ENCODE data around the gene TMEM272. TPM values are rescaled to one million over a fixed set of nuclear protein-coding genes. Genes with fewer than 3 reads are reported as not detected.

TMEM272 gene
- total and polyA plus RNA-seq, 2 donors (not counting 1 experiment from before 2014, with no cell fraction given) = not detected

- H3K9me3 Mint-ChIP-seq (ENCODE audit: insufficient read depth) = no peaks in the 10 kb centered on the region
- no peak overlapping the region for H3K27ac Mint-ChIP-seq
- no peak overlapping the region for H3K4me3 Mint-ChIP-seq
- intact Hi-C loops (cut with micrococcal nuclease) = loop anchor here (2.0 kb wide), 1 partner anchor 510 kb away; no protein-coding TSS in a partner anchor
- no peaks in the 10 kb centered on the region for H3K27me3 Mint-ChIP-seq
- Histone ChIP-seq H3K4me2 (replicated peaks; ENCODE audit: low read depth, low read length, poor library complexity, severe bottlenecking) (no peak overlapping the region), H2AFZ (ENCODE audit: insufficient read depth, low read depth, low read length, poor library complexity, severe bottlenecking) (no peak overlapping the region), H3K4me3 (ENCODE audit: control extremely low read depth in 1 of 5, extremely low read depth in 1 of 5, insufficient read depth in 1 of 5, low read depth in 2 of 5, low read length in 4 of 5) (no peak overlapping the region), H3K27me3 (replicated peaks in 1 of 4; ENCODE audit: control extremely low read depth in 1 of 4, control insufficient read depth in 3 of 4, insufficient read depth in 4 of 4, low read length in 3 of 4) (no peaks in the 10 kb centered on the region), H3K27ac (ENCODE audit: low read length in 2 of 2) (no peak overlapping the region), H4K20me1 (ENCODE audit: control insufficient read depth, insufficient read depth, low read length, poor library complexity, severe bottlenecking) (no peaks in the 10 kb centered on the region), H3K79me2 (ENCODE audit: control insufficient read depth, insufficient read depth, low read length) (peaks cover 17% of the 10 kb centered on the region), H3K9ac (ENCODE audit: low read length) (no peak overlapping the region), H3K9me3 (ENCODE audit: control extremely low read depth in 1 of 3, control insufficient read depth in 2 of 3, insufficient read depth in 1 of 3, low read length in 2 of 3) (no peaks in the 10 kb centered on the region), H3K36me3 (replicated peaks in 1 of 2; ENCODE audit: control extremely low read depth in 1 of 2, control insufficient read depth in 1 of 2, extremely low read depth in 1 of 2, insufficient read depth in 2 of 2, low read length in 1 of 2) (no peaks in the 10 kb centered on the region), H3K4me1 (ENCODE audit: control insufficient read depth in 2 of 2, insufficient read depth in 2 of 2, low read length in 2 of 2) (peaks cover 29% of the 10 kb centered on the region in 2 donors)
- DNase-seq (no peak), ATAC-seq (ENCODE audit: low read depth) (no peak)
- POLR2A ChIA-PET = no interaction called here
- 92% methylated on average over 7 of the region's 7 CpGs for WGBS (ENCODE audit: insufficient coverage)
- peaks cover 37% of the 10 kb centered on the region for H3K4me1 Mint-ChIP-seq
- TF ChIP-seq EZH2 (IDR thresholded peaks at IDR 0.05; ENCODE audit: borderline replicate concordance, insufficient read depth, low read depth, low read length, poor library complexity, severe bottlenecking) (no peak), CTCF (IDR thresholded peaks at IDR 0.05) (no peak)
- CTCF ChIA-PET = interaction anchor here (1.3 to 6.2 kb wide), 16 partner anchors 18 to 671 kb away, joined by 3 to 101 read pairs (median 10); no protein-coding TSS in a partner anchor
These were observed 48.4 kb downstream of the TMEM272 start for GRCh38 chr13:51796546-51796945.

- no peak overlapping the region for H3K27ac ChIP-seq (ENCODE audit: low read length in 2 of 2)
- Mint-ChIP-seq H3K4me3 (peak overlapping the region; percentile 19), H3K27ac (no peak overlapping the region), H3K27me3 (no peaks in the 10 kb centered on the region), H3K4me1 (peaks cover 35% of the 10 kb centered on the region), H3K9me3 (ENCODE audit: insufficient read depth) (no peaks in the 10 kb centered on the region)
- ChIA-PET CTCF (interaction anchor here (0.9 to 4.9 kb wide), 12 partner anchors 20 to 670 kb away, joined by 3 to 57 read pairs (median 4); no protein-coding TSS in a partner anchor), POLR2A (interaction anchor here (1.3 to 1.5 kb wide), 2 partner anchors 211 to 344 kb away, joined by 3 to 4 read pairs; partner anchors contain the start of gene WDFY2)
- no peak overlapping the region for H3K9ac ChIP-seq (ENCODE audit: low read length)
- DNase-seq (no peak), ATAC-seq (ENCODE audit: low read depth) (no peak)
- TF ChIP-seq CTCF (IDR thresholded peaks at IDR 0.05) (no peak), EZH2 (IDR thresholded peaks at IDR 0.05; ENCODE audit: borderline replicate concordance, insufficient read depth, low read depth, low read length, poor library complexity, severe bottlenecking) (no peak)
- WGBS (ENCODE audit: insufficient coverage) = no CpG with 5 or more reads among the region's 2 CpGs
- H2AFZ ChIP-seq (ENCODE audit: insufficient read depth, low read depth, low read length, poor library complexity, severe bottlenecking) = no peak overlapping the region
- peak overlapping the region; percentile 55 for H3K4me2 ChIP-seq (replicated peaks; ENCODE audit: low read depth, low read length, poor library complexity, severe bottlenecking)
- no peak overlapping the region for H3K4me3 ChIP-seq (ENCODE audit: control extremely low read depth in 1 of 5, extremely low read depth in 1 of 5, insufficient read depth in 1 of 5, low read depth in 2 of 5, low read length in 4 of 5)
- H3K27me3 ChIP-seq (replicated peaks in 1 of 4; ENCODE audit: control extremely low read depth in 1 of 4, control insufficient read depth in 3 of 4, insufficient read depth in 4 of 4, low read length in 3 of 4) = no peaks in the 10 kb centered on the region
- no peaks in the 10 kb centered on the region for H3K36me3 ChIP-seq (replicated peaks in 1 of 2; ENCODE audit: control extremely low read depth in 1 of 2, control insufficient read depth in 1 of 2, extremely low read depth in 1 of 2, insufficient read depth in 2 of 2, low read length in 1 of 2)
- intact Hi-C loops (cut with micrococcal nuclease) = no loop called here
- peaks cover 15% of the 10 kb centered on the region for H3K79me2 ChIP-seq (ENCODE audit: control insufficient read depth, insufficient read depth, low read length)
- peaks cover 29% of the 10 kb centered on the region in 2 donors for H3K4me1 ChIP-seq (ENCODE audit: control insufficient read depth in 2 of 2, insufficient read depth in 2 of 2, low read length in 2 of 2)
- no peaks in the 10 kb centered on the region for H3K9me3 ChIP-seq (ENCODE audit: control extremely low read depth in 1 of 3, control insufficient read depth in 2 of 3, insufficient read depth in 1 of 3, low read length in 2 of 3)
- H4K20me1 ChIP-seq (ENCODE audit: control insufficient read depth, insufficient read depth, low read length, poor library complexity, severe bottlenecking) = no peaks in the 10 kb centered on the region
These were observed 49.6 kb downstream of the TMEM272 start for GRCh38 chr13:51795419-51795818.
